ENCODE measurements around the gene PDE4D.

DNA sequence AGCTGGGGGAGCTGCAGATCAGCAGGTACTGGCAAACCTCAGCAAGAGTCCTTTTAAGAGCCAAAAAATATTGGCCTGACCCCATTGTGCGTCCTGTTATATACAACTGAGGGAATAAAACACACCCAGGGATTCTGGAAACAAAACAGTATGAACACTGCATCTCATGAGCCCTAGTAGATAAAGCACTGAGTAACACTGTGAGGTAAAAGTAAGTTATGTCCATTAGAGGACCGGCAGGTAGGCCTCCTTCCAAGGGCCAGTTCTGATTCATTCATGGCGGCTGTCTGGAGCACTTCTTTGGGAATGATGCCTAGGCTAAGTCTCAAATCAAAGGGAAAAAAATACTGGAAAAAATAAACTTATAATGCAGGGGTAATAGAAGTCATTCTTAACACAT is 64.9 kb downstream of the PDE4D start:
- no peak for TF ChIP-seq ELF4 (IDR thresholded peaks at IDR 0.05)
- no peak for TF ChIP-seq FOXK2 (IDR thresholded peaks at IDR 0.05)

All from HEK293T (cell line).